Tibial nerve (tissue), 4 donors: ENCODE results near the gene ARHGAP44. TPM values are rescaled to one million over a fixed set of nuclear protein-coding genes. Genes with fewer than 3 reads are reported as not detected.

Experiments
- DNase-seq, 2 donors: peaks; one replicate each; pipeline ENCODE4 v3.0.0-alpha.2; 2019; ENCODE audit warnings: low spot score in 2 of 2
- H3K27ac ChIP-seq, 4 donors: fragments of 200-600 bp; sonication (generic) in 3 of 4; one replicate each; pipeline ENCODE4 v1.5.1; 2017 to 2019; ENCODE audit warnings: mild to moderate bottlenecking in 1 of 4
- H3K27me3 ChIP-seq, 2 donors: fragments of 200-600 bp; sonication (generic) in 1 of 2; one replicate each; pipeline versions ENCODE4 v1.5.1 to v1.6.0; 2017 to 2019
- H3K36me3 ChIP-seq, 3 donors: fragments of 200-600 bp; sonication (generic); one replicate each; pipeline ENCODE4 v1.5.1; 2018 to 2019
- H3K4me1 ChIP-seq, 4 donors: fragments of 200-600 bp; sonication (generic) in 3 of 4; one replicate each; pipeline ENCODE4 v1.5.1; 2017 to 2019
- H3K4me3 ChIP-seq, 4 donors: fragments of 200-600 bp; sonication (generic) in 3 of 4; one replicate each; pipeline ENCODE4 v1.5.1; 2017 to 2019; ENCODE audit warnings: mild to moderate bottlenecking in 1 of 4, moderate library complexity in 1 of 4
- H3K9me3 ChIP-seq, 4 donors: fragments of 200-600 bp; sonication (generic) in 3 of 4; one replicate each; pipeline ENCODE4 v1.5.1; 2017 to 2019
- CTCF ChIP-seq, 5 experiments: fragments of 200-600 bp in 3 of 5; fragments of 450-650 bp in 2 of 5; sonication (generic) in 3 of 5; IDR thresholded peaks; one replicate each; pipeline ENCODE4 v1.5.1; 2016 to 2019; ENCODE audit warnings: antibody characterized with exemption in 5 of 5, mild to moderate bottlenecking in 3 of 5, moderate library complexity in 2 of 5
- EP300 ChIP-seq, 2 donors: sonication (generic); formaldehyde crosslinking; IDR thresholded peaks; one replicate each; pipeline ENCODE4 v1.6.1; 2017; ENCODE audit warnings: antibody characterized with exemption in 2 of 2, mild to moderate bottlenecking in 1 of 2
- POLR2A ChIP-seq, 2 donors: fragments of 450-650 bp; IDR thresholded peaks; one replicate each; pipeline ENCODE4 v1.6.1; 2017; ENCODE audit warnings: antibody characterized with exemption in 2 of 2, mild to moderate bottlenecking in 2 of 2, moderate library complexity in 2 of 2
- WGBS, 2 donors: methylation state at CpG; one replicate each; pipeline ENCODE4 v1.1.5; 2018; 5-methylcytosine and 5-hydroxymethylcytosine counted together
- total RNA-seq, 4 donors: library from RNA; depleted of rRNA; stranded (reverse); fragments of >200 nt; gene quantifications; one replicate each; pipeline ENCODE4 v1.1.0, GENCODE V29; 2016

ARHGAP44 gene
- total RNA-seq, 4 donors from 2014 or later = 1.6 to 4.6 (median 2.7) TPM

GRCh38 chr17:12769981-12770380 is 19.3 kb upstream of the ARHGAP44 start:
- no peaks in the 10 kb centered on the region for H3K27me3 ChIP-seq
- H3K9me3 ChIP-seq = no peaks in the 10 kb centered on the region
- no peaks in the 10 kb centered on the region for H3K4me1 ChIP-seq
- no peak overlapping the region for H3K4me3 ChIP-seq
- no peak overlapping the region for H3K27ac ChIP-seq
- H3K36me3 ChIP-seq = no peaks in the 10 kb centered on the region
- DNase-seq = no peak
- WGBS, 2 donors = 94 to 95% methylated on average over 6 of the region's 6 CpGs
- TF ChIP-seq CTCF (IDR thresholded peaks at IDR 0.05) (no peak), POLR2A (IDR thresholded peaks at IDR 0.05) (no peak), EP300 (IDR thresholded peaks at IDR 0.05) (no peak)

- no peak for TF ChIP-seq POLR2A (IDR thresholded peaks at IDR 0.05)
- TF ChIP-seq EP300 (IDR thresholded peaks at IDR 0.05) = no peak
- no peak for TF ChIP-seq CTCF (IDR thresholded peaks at IDR 0.05)
- H3K9me3 ChIP-seq = no peaks in the 10 kb centered on the region
- WGBS, 2 donors = 63 to 75% methylated on average over 1 of the region's 1 CpG
- no peaks in the 10 kb centered on the region for H3K36me3 ChIP-seq
- no peaks in the 10 kb centered on the region for H3K27me3 ChIP-seq
- no peak overlapping the region for H3K4me3 ChIP-seq
- no peak for DNase-seq
- no peak overlapping the region for H3K27ac ChIP-seq
- H3K4me1 ChIP-seq = no peaks in the 10 kb centered on the region
These were observed 16.1 kb upstream of the ARHGAP44 start for GRCh38 chr17:12773153-12773552.

DNA sequence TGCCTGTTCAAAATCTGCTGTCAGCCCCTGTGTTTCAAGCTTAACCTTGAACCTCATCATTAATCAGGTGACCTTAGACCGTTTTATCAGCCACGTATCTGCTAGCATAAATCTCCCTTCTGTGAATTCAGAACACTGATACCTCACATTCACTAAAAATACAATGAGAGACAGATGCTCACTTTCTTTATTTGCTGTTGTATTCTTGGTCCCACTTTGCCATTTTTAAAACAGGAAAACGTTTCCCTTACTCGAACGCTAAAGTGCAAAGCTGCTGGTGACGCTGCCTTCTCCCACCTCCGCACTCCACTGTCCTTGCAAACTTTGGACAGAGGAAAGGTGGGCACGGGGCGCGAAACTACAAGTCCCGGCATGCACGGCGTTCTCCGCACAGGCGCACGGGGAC is 220 bp upstream of the ARHGAP44 start:
- Histone ChIP-seq H3K36me3 (no peaks in the 10 kb centered on the region), H3K27ac (peak overlapping the region in 1 of 4 donors; percentile 38), H3K4me3 (peak overlapping the region in 3 of 4 donors; percentile 29 to 67 (median 55)), H3K9me3 (no peaks in the 10 kb centered on the region), H3K27me3 (peaks cover 0 to 11% of the 10 kb centered on the region in 2 donors), H3K4me1 (peaks cover 0 to 15% (median 0%) of the 10 kb centered on the region in 4 donors)
- peak; percentile 14 to 15 for DNase-seq
- 1% methylated on average over 16 of the region's 16 CpGs for WGBS, 2 donors
- TF ChIP-seq EP300 (IDR thresholded peaks at IDR 0.05) (no peak), CTCF (IDR thresholded peaks at IDR 0.05) (no peak), POLR2A (IDR thresholded peaks at IDR 0.05) (no peak)

DNA sequence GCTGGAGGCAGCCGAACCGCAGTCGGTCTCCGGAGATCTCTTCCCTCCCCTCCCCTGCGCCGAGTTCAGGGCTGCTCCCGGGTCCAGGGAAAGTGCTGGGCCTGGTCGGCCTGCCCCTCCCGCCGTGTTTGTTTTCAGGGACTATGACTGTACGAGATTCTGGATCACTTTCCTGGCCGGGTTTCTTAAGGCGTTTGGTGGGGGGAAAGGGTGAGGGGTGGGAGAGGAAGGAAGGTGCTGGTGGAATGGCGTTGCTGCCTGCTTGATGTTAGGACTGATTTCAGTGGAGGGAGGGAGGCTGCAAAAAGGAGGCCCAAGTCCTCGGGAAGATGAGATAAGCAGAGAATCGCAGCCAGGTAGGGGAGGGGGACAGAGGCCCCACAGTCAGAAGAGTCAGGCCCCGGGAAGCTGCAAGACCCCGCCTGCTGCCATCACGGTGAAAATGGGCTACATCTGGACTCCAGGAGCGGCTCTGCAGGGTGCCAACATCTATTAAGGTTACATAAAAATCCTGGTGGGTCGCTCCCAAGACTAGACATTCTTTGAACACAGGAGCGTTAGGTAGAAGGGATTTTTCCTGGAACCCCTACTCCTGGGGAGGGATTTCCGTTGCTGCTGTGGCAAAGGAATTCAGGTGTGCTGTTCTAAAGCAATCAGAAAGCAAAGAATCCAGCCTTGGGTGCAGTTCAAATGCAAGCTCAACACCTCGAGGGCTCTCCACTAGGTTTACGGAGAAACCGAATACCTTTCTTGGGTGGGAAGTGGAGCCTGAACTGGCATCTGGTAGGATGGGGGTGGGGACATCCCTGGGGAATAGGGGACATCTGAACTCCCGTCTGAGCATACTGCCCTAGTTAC is 1.2 kb downstream of the ARHGAP44 start:
- no peak overlapping the region for H3K27ac ChIP-seq
- H3K27me3 ChIP-seq = peaks cover 0 to 7% of the 10 kb centered on the region in 2 donors
- H3K4me1 ChIP-seq = peaks cover 0 to 15% (median 0%) of the 10 kb centered on the region in 4 donors
- no peaks in the 10 kb centered on the region for H3K36me3 ChIP-seq
- TF ChIP-seq POLR2A (IDR thresholded peaks at IDR 0.05) (no peak), EP300 (IDR thresholded peaks at IDR 0.05) (no peak), CTCF (IDR thresholded peaks at IDR 0.05) (no peak)
- DNase-seq = no peak
- H3K9me3 ChIP-seq = no peaks in the 10 kb centered on the region
- peak overlapping the region; percentile 29 to 67 (median 46) for H3K4me3 ChIP-seq
- 19 to 20% methylated on average over 27 of the region's 27 CpGs for WGBS, 2 donors

DNA sequence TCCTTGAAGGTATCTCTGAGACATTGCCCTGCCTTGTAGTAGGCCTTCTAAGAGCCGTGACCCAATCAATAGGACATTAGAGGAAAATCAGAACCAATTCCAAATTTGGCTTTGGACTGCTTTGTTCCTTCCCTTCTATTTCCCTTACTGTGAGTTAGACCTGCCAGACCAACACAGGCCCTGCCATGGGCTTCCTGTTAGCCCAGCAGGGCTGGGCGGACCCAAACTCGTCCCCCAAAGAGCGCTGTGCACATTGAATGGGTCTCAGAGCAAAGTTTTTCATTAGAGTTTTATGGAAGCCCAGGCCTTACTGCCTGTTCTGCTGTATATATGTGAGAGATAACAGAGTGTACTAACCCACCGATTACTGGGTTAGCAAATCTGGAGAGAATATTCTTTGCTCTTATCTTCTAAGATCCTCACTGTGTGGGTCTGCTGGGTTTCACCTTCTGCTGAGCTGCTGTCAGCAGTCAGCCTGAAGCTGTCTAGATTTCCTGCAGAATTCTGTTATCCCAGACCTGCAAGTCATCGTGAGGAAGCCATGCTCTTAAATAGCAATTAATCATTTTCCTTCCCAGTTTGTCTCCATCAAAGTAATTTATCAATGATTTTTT is 5.7 kb downstream of the ARHGAP44 start:
- peaks cover 0 to 9% (median 1%) of the 10 kb centered on the region in 4 donors for H3K9me3 ChIP-seq
- H3K27me3 ChIP-seq = peaks cover 0 to 3% of the 10 kb centered on the region in 2 donors
- no peak overlapping the region for H3K27ac ChIP-seq
- no peak for TF ChIP-seq CTCF (IDR thresholded peaks at IDR 0.05)
- TF ChIP-seq EP300 (IDR thresholded peaks at IDR 0.05) = no peak
- no peak for DNase-seq
- 76 to 79% methylated on average over 6 of the region's 6 CpGs for WGBS, 2 donors
- no peaks in the 10 kb centered on the region for H3K36me3 ChIP-seq
- H3K4me3 ChIP-seq = no peak overlapping the region
- peaks cover 0 to 5% (median 0%) of the 10 kb centered on the region in 4 donors for H3K4me1 ChIP-seq
